KOPT-K1 (cell line): ENCODE data around the gene APP.

Source experiments
- H3K27ac ChIP-seq: fragments of 200-600 bp; sonication (generic); 2 replicates; pipeline ENCODE4 v1.5.1; 2016; ENCODE audit warnings: antibody characterized with exemption, mild to moderate bottlenecking, low read depth, low read length; ENCODE audit not compliant: poor library complexity, severe bottlenecking
- H3K36me3 ChIP-seq: fragments of 200-600 bp; sonication (generic); 2 replicates; pipeline ENCODE4 v1.5.1; 2017; ENCODE audit warnings: antibody characterized with exemption, mild to moderate bottlenecking, low read length, moderate library complexity; ENCODE audit not compliant: insufficient read depth
- H3K9me3 ChIP-seq: fragments of 200-600 bp; sonication (generic); 2 replicates; pipeline ENCODE4 v1.5.1; 2017; ENCODE audit warnings: antibody characterized with exemption, low read length, mild to moderate bottlenecking; ENCODE audit not compliant: insufficient read depth, poor library complexity, severe bottlenecking

APP gene

GRCh38 chr21:25910809-25911208 is 259.8 kb downstream of the APP start:
- Histone ChIP-seq H3K36me3 (no peaks in the 10 kb centered on the region), H3K27ac (no peak overlapping the region)

GRCh38 chr21:25909341-25909740 is 261.2 kb downstream of the APP start:
- H3K27ac ChIP-seq = no peak overlapping the region
- no peaks in the 10 kb centered on the region for H3K36me3 ChIP-seq
- H3K9me3 ChIP-seq = no peaks in the 10 kb centered on the region

More at GRCh38 chr21:25910809-25911208, 259.8 kb downstream of the APP start:
- H3K9me3 ChIP-seq = peaks cover 4% of the 10 kb centered on the region

- H3K27ac ChIP-seq = peak overlapping the region; percentile 43
- H3K36me3 ChIP-seq = no peaks in the 10 kb centered on the region
- H3K9me3 ChIP-seq = no peaks in the 10 kb centered on the region
Measured at GRCh38 chr21:25908495-25908894, 262.1 kb downstream of the APP start.

DNA sequence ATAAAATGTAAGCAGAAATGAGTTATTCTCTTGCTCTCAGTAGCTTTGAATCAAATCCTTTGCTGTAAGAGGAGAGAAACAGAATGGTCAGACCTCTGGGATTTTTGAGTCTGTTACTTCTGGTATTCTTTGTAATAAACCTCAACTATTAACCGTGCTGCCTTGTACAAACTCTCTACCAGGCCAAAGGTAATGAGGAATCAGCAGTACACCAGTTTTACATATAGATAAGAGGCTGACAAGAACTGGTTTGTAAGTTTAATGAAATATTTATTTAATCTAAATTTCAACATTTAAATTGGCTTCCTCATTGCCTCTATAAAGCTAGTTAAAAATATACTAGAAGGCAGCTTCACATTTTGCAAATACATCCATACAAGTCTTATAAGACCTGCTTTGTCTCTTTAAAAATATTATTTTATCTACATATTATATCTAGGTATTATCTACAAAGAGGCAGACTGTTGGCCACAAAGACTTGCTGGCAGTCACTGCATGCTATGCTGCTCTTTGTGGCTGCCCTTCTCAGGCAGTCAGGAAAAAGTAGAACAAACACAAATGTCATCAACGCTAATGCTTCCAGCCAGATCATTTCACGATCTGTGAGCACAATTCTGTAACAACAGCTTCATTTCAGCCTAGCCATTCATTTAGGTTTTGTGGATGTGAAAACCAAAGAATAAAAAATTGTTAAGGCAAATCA is 262.8 kb downstream of the APP start:
- H3K27ac ChIP-seq = peak overlapping the region; percentile 43
- no peaks in the 10 kb centered on the region for H3K9me3 ChIP-seq
- no peaks in the 10 kb centered on the region for H3K36me3 ChIP-seq

GRCh38 chr21:25906587-25906986 is 264.0 kb downstream of the APP start:
- no peaks in the 10 kb centered on the region for H3K36me3 ChIP-seq
- no peak overlapping the region for H3K27ac ChIP-seq
- no peaks in the 10 kb centered on the region for H3K9me3 ChIP-seq

GRCh38 chr21:25905126-25905525 is 265.4 kb downstream of the APP start:
- H3K27ac ChIP-seq = no peak overlapping the region
- no peaks in the 10 kb centered on the region for H3K9me3 ChIP-seq
- no peaks in the 10 kb centered on the region for H3K36me3 ChIP-seq

GRCh38 chr21:25904044-25904695 is 266.4 kb downstream of the APP start:
- H3K9me3 ChIP-seq = no peaks in the 10 kb centered on the region
- no peaks in the 10 kb centered on the region for H3K36me3 ChIP-seq

DNA sequence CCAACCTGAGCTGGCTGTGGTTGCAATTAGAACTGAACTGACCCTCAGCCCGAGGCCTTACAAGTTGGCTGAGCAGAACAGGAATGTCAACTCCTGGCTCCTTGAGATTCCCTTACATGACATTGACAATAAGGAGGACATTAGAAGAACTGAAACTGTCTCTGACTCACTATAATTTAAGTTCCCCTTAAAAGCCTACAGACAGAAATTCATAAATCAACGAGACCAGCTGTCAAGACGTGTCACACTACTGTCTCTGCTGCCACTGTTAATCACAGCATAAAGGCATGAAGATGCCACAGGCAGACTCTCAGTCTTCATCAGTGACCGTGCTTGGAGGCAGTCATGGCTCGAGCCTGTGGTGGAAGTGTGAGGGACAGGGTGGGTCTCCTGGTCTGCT is 267.0 kb downstream of the APP start:
- Histone ChIP-seq H3K27ac (no peak overlapping the region), H3K36me3 (no peaks in the 10 kb centered on the region), H3K9me3 (no peaks in the 10 kb centered on the region)

More at GRCh38 chr21:25904044-25904695, 266.4 kb downstream of the APP start:
- no peak overlapping the region for H3K27ac ChIP-seq

DNA sequence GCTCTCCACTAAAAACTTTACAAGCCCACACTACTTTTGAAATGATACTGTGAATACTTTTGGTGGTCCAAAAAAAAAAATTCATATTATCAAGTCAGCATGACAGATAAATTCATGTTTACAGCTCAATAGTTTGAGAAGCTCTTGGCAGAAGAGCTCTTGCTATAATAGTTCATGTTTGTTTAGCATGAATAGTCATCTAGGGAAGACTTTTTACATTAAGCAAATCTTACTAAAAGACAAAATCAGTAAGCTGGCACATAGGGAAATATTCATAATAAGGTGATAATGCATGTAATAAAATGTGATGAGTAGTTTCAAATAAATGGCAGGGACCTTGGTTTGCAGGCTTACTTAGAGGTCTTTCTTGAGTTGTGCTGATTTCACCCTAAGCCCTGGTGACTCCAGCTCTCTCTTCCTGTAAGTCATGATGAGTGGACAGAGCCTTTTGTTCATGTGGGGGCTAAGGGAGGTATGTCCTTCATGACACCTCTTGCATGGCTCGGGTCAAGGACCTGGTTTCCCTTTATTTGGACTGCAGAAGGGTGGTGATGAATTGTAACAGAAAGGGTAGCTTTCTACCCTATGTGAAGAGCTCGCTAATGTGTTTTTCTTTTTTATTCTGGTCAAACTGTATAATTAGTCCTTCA is 269.1 kb downstream of the APP start:
- Histone ChIP-seq H3K9me3 (no peaks in the 10 kb centered on the region), H3K36me3 (no peaks in the 10 kb centered on the region), H3K27ac (no peak overlapping the region)

DNA sequence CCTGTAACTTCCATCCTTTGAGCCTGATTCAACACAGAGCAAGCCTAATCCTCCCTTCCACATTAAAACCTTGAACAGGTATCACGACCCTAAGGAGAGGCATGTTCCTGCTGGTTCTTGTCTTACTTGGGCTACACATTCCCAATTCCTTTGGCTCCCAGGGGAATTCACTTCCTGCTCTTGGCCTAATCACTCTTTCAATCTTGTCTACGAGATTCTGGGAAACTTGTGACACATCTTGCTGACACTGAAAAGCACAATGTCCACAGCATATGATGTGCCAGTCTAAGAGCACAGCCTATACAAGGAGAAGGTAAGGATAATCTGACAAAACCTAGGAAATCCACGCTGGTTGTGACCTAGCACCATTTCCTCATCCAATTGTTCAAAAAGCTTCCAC is 271.9 kb downstream of the APP start:
- Histone ChIP-seq H3K36me3 (no peaks in the 10 kb centered on the region), H3K27ac (no peak overlapping the region), H3K9me3 (no peaks in the 10 kb centered on the region)

DNA sequence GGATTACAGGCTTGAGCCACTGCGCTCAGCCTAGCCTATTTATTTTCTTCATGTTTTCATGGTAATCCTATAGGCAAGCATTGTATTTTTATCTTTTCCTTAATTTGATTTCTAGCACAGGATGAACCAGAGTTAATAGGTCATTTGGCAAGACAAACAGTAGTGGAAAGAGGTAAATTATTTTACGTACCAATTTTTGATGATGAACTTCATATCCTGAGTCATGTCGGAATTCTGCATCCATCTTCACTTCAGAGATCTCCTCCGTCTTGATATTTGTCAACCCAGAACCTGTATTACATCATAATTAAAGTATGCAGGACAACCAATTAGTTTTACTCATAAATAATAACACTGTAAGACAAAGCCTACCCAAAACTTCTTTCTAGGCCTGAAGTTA is 273.2 kb downstream of the APP start:
- no peaks in the 10 kb centered on the region for H3K9me3 ChIP-seq
- no peaks in the 10 kb centered on the region for H3K36me3 ChIP-seq

GRCh38 chr21:25896501-25897056 is 274.0 kb downstream of the APP start:
- Histone ChIP-seq H3K27ac (no peak overlapping the region), H3K9me3 (no peaks in the 10 kb centered on the region), H3K36me3 (no peaks in the 10 kb centered on the region)

More for the DNA sequence above, 273.2 kb downstream of the APP start:
- H3K27ac ChIP-seq = no peak overlapping the region

- Histone ChIP-seq H3K36me3 (no peaks in the 10 kb centered on the region), H3K27ac (no peak overlapping the region), H3K9me3 (no peaks in the 10 kb centered on the region)
Measured at GRCh38 chr21:25895565-25896205, 274.9 kb downstream of the APP start.

DNA sequence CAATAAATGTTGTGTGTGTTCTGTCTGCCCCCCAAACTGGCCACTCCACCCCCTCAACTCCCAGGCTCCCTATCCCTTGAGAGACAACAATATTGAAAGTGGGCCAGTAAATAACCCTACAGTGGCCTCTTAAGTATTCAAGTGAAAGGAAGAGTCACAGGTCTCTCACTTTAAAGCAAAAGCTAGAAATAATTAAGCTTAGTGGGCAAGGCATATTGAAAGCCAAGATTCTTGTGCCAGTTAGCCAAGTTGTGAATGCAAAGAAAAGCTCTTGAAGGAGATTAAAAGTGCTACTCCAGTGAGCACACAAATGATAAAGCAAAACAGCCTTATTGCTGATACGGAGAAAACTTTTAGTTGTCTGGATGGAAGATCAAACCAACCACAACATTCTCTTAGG is 277.4 kb downstream of the APP start:
- Histone ChIP-seq H3K9me3 (no peaks in the 10 kb centered on the region), H3K36me3 (no peaks in the 10 kb centered on the region), H3K27ac (no peak overlapping the region)

DNA sequence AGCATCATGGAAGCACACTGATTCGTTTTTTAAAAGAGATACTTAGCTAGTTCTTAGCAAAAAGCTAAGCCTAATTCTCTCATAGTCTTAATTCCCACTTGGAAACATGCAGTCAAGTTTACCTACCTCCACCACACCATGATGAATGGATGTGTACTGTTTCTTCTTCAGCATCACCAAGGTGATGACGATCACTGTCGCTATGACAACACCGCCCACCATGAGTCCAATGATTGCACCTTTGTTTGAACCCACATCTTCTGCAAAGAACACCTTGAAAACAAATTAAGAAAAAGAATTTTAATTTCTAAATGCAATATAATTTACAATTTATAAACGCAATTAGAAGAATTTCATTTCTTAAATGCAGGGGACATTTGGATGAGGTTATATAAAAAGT is 279.0 kb downstream of the APP start:
- Histone ChIP-seq H3K9me3 (no peaks in the 10 kb centered on the region), H3K27ac (no peak overlapping the region), H3K36me3 (no peaks in the 10 kb centered on the region)
